Heart left ventricle (tissue), 16 donors: Measurements from ENCODE around the gene DNAJB13. TPM values are rescaled to one million over a fixed set of nuclear protein-coding genes. Genes with fewer than 3 reads are reported as not detected.

ENCODE experiments used
- ATAC-seq, 4 donors: fragments of 200-7000 bp; cut with Tn5 transposase; one replicate each; pipeline ENCODE4 v1.9.1; 2020 to 2022; ENCODE audit warnings: moderate library complexity in 4 of 4, mild to moderate bottlenecking in 3 of 4, moderate number of reproducible peaks in 1 of 4
- DNase-seq, 5 donors: peaks; one replicate each; pipeline ENCODE4 v3.0.0-alpha.2; 2020
- H3K27ac ChIP-seq, 12 donors: fragments of 200-600 bp; sonication (generic) in 4 of 12; one replicate each; pipeline versions ENCODE4 v1.5.0 to v1.8.0; 2016 to 2022; ENCODE audit warnings: mild to moderate bottlenecking in 2 of 12
- H3K27me3 ChIP-seq, 9 donors: fragments of 200-600 bp; sonication (generic) in 2 of 9; one replicate each; pipeline versions ENCODE4 v1.5.1 to v1.8.0; 2016 to 2022; ENCODE audit warnings: mild to moderate bottlenecking in 3 of 9
- H3K36me3 ChIP-seq, 9 donors: fragments of 200-600 bp; sonication (generic) in 2 of 9; one replicate each; pipeline versions ENCODE4 v1.5.0 to v1.8.0; 2018 to 2022; ENCODE audit warnings: mild to moderate bottlenecking in 2 of 9
- H3K4me1 ChIP-seq, 12 donors: fragments of 200-600 bp; sonication (generic) in 4 of 12; one replicate each; pipeline versions ENCODE4 v1.5.0 to v1.8.0; 2016 to 2022; ENCODE audit warnings: mild to moderate bottlenecking in 3 of 12
- H3K4me3 ChIP-seq, 12 donors: fragments of 200-600 bp; sonication (generic) in 4 of 12; one replicate each; pipeline versions ENCODE4 v1.5.0 to v1.8.0; 2017 to 2022; ENCODE audit warnings: mild to moderate bottlenecking in 9 of 12, moderate library complexity in 4 of 12
- H3K9me3 ChIP-seq, 12 donors: fragments of 200-600 bp; sonication (generic) in 4 of 12; one replicate each; pipeline versions ENCODE4 v1.5.0 to v1.8.0; 2016 to 2022; ENCODE audit warnings: mild to moderate bottlenecking in 1 of 12
- CTCF ChIP-seq, 12 donors: fragments of 200-600 bp; sonication (generic) in 4 of 12; IDR thresholded peaks; one replicate each; pipeline versions ENCODE4 v1.5.0 to v1.8.0; 2018 to 2022; ENCODE audit warnings: antibody characterized with exemption in 12 of 12, mild to moderate bottlenecking in 5 of 12
- POLR2A ChIP-seq, 2 donors: fragments of 450-650 bp; IDR thresholded peaks; one replicate each; pipeline ENCODE4 v1.6.1; 2017; ENCODE audit warnings: antibody characterized with exemption in 2 of 2, mild to moderate bottlenecking in 2 of 2, moderate library complexity in 2 of 2
- WGBS, 4 donors: extraction: QIAGEN DNeasy Blood & Tissue Kit in 2 of 4; methylation state at CpG; one replicate each; pipeline versions ENCODE4 v1.1.5 to v1.1.7; 2013 to 2018; 5-methylcytosine and 5-hydroxymethylcytosine counted together
- intact Hi-C, 10 donors: fragments of 100-400 bp; cut with DNase I; formaldehyde crosslinking; loops; one replicate each; pipeline versions ENCODE4 v1.11.1 to v1.14.2; 2022
- polyA plus RNA-seq, 2 donors: library from polyadenylated mRNA; stranded (reverse); fragments of 200-250 nt; gene quantifications; one replicate each; pipeline ENCODE4 v1.2.3, GENCODE V29; 2013
- total RNA-seq, 9 donors: library from RNA; depleted of rRNA in 2 of 9; stranded (reverse); fragments of >200 nt in 2 of 9; fragmentation: NEBNext Ultra II Directional in 3 of 9; extraction: Animal tissue kit (Norgen Biotek cat#: 25700) in 3 of 9; gene quantifications; one replicate each; pipeline versions ENCODE4 v1.1.0 to v1.2.4, GENCODE V29; 2016 to 2023
- donor health status: ischemic (EF 13 %, LVEDD 7.1; RV severe dilation, severe dysfunction).
- donor health status: healthy with polysubstance abuse.
- donor health status: DM: no; HTN: yes; CAD: no.
- donor health status: DM: no; HTN: no; CAD: no.
- donor health status: ischemic (EF 25% LVEDD 6.9; RV normal size, moderate dysfunction).
- donor health status: ischemic (EF 25% LVEDD 5.7; RV mildly dilated, moderate dysfunction).
- donor health status: healthy.
- donor health status: DM: yes; HTN: yes; CAD: no.
- donor health status: ischemic (EF 35%, LVEDD 5.7; RV mildly dilated, moderate dysfunction).
- donor health status: nonischemic (EF 11% LVEDD 7.7; RV severe dilation, severe dysfunction).
- donor health status: DM: yes; HTN: yes; CAD: no.
- donor health status: PGD.
- donor health status: ischemic (EF 29% LVEDD 5.4; RV normal size, mild dysfunction).
- donor health status: nonischemic (EF 23%, LVEDD 6.1; RV moderate dilation, normal function).

DNAJB13 gene
- total and polyA plus RNA-seq, 11 donors = 0.14 TPM; not detected in 10

- ATAC-seq = no peak
- Histone ChIP-seq H3K4me3 (no peak overlapping the region), H3K36me3 (no peaks in the 10 kb centered on the region), H3K27me3 (peaks cover 0 to 24% (median 5%) of the 10 kb centered on the region in 9 donors), H3K27ac (no peak overlapping the region), H3K9me3 (no peaks in the 10 kb centered on the region), H3K4me1 (peaks cover 0 to under 1% (median 0%) of the 10 kb centered on the region in 12 donors)
- no peak for DNase-seq
- intact Hi-C loops = no loop called here
- 75 to 82% (median 76%) methylated on average over 18 of the region's 18 CpGs for WGBS, 4 donors
- no peak for TF ChIP-seq POLR2A (IDR thresholded peaks at IDR 0.05)
- TF ChIP-seq CTCF (IDR thresholded peaks at IDR 0.05) = no peak
These were observed 7.8 kb downstream of the DNAJB13 start for GRCh38 chr11:73958521-73959141.

GRCh38 chr11:73961321-73961720, 10.5 kb downstream of the DNAJB13 start:
- Histone ChIP-seq H3K9me3 (no peaks in the 10 kb centered on the region), H3K4me3 (no peak overlapping the region), H3K27ac (no peak overlapping the region), H3K4me1 (peaks cover 0 to 12% (median 3%) of the 10 kb centered on the region in 12 donors), H3K27me3 (peaks cover 0 to 18% (median 5%) of the 10 kb centered on the region in 9 donors), H3K36me3 (no peaks in the 10 kb centered on the region)
- intact Hi-C loops = loop anchor here in 7 of 10 donors (5.0 to 10.0 kb wide), 7 partner anchors 53 to 486 kb away; no protein-coding TSS in a partner anchor
- DNase-seq = no peak
- 63 to 80% (median 67%) methylated on average over 4 of the region's 4 CpGs for WGBS, 4 donors
- ATAC-seq = no peak
- TF ChIP-seq CTCF (IDR thresholded peaks at IDR 0.05) (no peak), POLR2A (IDR thresholded peaks at IDR 0.05) (no peak)

GRCh38 chr11:73962101-73962705, 11.4 kb downstream of the DNAJB13 start:
- Histone ChIP-seq H3K27me3 (peaks cover 0 to 10% (median 0%) of the 10 kb centered on the region in 9 donors), H3K4me3 (no peak overlapping the region), H3K4me1 (peaks cover 0 to 12% (median 3%) of the 10 kb centered on the region in 12 donors), H3K9me3 (no peaks in the 10 kb centered on the region), H3K36me3 (no peaks in the 10 kb centered on the region), H3K27ac (no peak overlapping the region)
- DNase-seq (no peak), ATAC-seq (no peak)
- TF ChIP-seq CTCF (IDR thresholded peaks at IDR 0.05) (no peak), POLR2A (IDR thresholded peaks at IDR 0.05) (no peak)
- WGBS, 4 donors = 68 to 89% (median 75%) methylated on average over 7 of the region's 7 CpGs
- intact Hi-C loops = loop anchor here in 7 of 10 donors (5.0 to 10.0 kb wide), 7 partner anchors 53 to 485 kb away; no protein-coding TSS in a partner anchor

- ATAC-seq = peak; percentile 11 to 64 (median 38)
- no peak for TF ChIP-seq CTCF (IDR thresholded peaks at IDR 0.05)
- no peak for TF ChIP-seq POLR2A (IDR thresholded peaks at IDR 0.05)
- WGBS, 4 donors = 60 to 73% (median 63%) methylated on average over 8 of the region's 8 CpGs
- intact Hi-C loops = loop anchor here in 7 of 10 donors (2.0 to 10.0 kb wide), 8 partner anchors 51 to 483 kb away; no protein-coding TSS in a partner anchor
- Histone ChIP-seq H3K27me3 (no peaks in the 10 kb centered on the region), H3K4me3 (no peak overlapping the region), H3K9me3 (no peaks in the 10 kb centered on the region), H3K36me3 (no peaks in the 10 kb centered on the region), H3K27ac (no peak overlapping the region), H3K4me1 (peaks cover 0 to 12% (median 3%) of the 10 kb centered on the region in 12 donors)
- DNase-seq = no peak
These were observed 13.0 kb downstream of the DNAJB13 start for GRCh38 chr11:73963861-73964260.
